NCI-H2196 (cell line): ENCODE results near the gene PNLDC1.
A peak's percentile ranks its signal among the peaks of the same experiment; 100 is the strongest.

Experiments used
- DNase-seq: peaks from one replicate; lab custom pipeline; 2025; ENCODE audit not compliant: unreplicated experiment; lab: John Stamatoyannopoulos, UW

Gene PNLDC1, protein sequence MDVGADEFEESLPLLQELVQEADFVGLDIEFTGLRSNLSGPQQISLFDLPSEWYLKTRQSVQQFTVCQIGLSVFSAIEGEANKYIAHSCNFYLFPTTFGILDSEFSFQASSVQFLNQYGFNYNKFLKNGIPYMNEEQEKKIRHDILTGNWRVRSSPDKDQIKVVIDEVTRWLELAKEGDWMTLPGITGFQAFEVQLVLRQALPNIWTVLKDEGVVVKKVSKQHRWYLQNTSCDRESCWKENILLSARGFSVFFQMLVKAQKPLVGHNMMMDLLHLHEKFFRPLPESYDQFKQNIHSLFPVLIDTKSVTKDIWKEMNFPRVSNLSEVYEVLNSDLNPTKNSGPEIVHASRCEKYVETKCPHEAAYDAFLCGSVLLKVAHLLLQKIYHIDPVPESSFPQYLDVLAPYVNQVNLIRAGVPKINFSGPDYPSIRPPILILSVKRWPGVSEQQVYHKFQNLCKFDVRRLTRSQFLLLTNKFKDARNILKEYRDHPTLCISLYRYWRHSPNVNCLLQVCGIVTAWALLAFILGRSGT

DNA sequence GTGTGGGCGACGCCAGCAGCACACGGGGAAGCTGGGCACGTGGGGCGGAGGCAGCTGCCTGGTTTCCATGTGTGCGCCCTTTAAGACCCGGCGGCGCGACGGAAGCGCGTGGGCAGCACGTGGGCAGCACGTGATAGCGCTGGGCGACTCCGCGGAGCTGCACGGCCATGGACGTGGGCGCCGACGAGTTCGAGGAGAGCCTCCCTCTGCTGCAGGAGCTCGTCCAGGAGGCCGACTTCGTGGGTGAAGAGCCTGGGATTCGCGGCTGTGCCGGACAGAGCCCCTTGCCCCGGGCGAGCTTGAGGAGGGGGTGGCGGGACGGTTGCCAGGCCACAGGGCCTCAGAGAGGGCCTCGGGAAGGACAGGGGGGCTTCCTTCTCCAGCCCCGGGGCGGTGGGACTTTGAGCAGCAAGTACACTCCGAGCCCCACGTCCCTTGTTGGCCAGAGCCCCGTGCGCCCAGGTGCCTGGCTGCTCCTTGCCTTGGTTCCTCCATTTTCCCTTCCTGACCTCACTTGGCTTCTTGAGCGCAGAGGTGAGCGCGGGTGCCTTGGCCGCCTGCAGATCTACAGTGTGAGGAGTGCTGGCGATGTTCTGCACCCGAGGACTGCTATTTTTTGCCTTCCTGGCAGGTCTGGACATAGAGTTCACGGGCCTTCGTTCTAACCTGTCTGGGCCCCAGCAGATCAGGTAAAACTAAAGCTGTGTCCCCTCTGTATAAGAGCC lies at the start of gene PNLDC1:
Gene PNLDC1, plus strand, starts transcription at position 136 of the 725 bp plus-strand sequence. Its CDS starts 32 bp downstream, at position 168.
- no peak for DNase-seq

GRCh38 chr6:159751448-159751847 lies 48.6 kb upstream of the PNLDC1 start:
- DNase-seq, result no peak

GRCh38 chr6:159753081-159753872 lies 46.8 kb upstream of the PNLDC1 start:
- DNase-seq, result no peak

DNA sequence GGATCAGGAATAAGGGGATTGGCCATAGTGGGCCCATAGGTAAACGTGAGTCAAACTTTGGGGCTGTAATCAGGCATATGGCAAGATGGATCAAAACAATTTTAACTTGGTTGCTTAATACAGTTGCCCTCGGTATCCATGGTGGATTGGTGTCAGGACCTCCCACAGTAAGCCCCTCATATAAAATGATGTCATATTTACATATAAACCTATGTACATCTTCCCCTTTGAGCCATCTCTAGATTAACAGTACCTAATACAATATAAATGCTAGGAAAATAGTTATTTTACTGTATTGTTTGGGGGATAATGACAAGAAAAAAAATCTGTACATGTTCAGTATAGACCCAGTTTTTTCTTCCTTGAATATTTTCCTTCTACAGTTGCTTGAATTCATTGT lies 45.7 kb upstream of the PNLDC1 start:
- no peak for DNase-seq

GRCh38 chr6:159754959-159755914 lies 44.8 kb upstream of the PNLDC1 start:
- DNase-seq, result no peak

- DNase-seq, result no peak
Observed at GRCh38 chr6:159756508-159756907, 43.6 kb upstream of the PNLDC1 start.

DNA sequence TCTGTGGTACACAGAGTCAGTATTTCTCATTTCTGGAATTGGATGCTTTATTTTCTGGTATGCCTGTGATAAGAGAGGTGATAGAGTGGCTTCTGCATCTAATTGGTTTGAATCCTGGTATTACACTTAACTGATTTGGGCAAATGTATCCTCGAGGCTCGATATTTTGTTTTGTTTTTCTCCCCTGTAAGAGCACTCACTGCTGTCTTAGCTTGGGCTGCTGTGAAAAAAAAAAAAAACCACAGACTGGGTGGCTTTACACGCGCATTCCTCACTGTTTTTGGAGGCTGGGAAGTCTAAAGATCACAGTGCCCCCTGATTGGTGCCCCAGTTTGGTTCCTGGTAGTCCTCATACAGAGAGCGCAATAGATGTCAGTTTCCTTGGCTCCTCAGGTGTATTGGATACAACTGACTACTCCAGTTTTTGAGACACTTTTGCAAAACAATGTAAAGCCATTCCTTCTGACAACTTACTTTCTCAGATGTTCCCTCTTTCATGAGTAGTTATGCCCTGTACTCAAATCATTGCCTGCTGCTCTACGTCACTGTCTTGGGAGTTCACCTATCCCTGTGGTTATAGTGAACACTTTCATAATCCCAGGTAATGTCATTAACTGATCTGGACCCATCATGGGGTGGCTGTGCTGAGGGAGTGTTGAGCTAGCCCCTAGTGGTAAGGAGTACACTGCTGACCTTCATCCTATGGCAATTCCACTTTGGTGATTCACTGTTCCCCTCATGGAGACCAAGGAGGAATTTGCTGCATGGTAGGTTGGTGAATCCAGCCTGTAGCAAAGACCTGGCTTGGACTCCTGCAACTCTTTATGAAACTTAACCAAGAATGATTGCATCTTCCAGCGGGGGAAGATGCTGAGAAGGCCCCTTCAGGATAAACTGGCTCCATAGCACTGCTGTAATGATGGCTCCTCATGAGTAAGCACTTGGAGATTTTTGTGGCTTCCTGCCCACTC lies 41.8 kb upstream of the PNLDC1 start:
- DNase-seq, result no peak

DNA sequence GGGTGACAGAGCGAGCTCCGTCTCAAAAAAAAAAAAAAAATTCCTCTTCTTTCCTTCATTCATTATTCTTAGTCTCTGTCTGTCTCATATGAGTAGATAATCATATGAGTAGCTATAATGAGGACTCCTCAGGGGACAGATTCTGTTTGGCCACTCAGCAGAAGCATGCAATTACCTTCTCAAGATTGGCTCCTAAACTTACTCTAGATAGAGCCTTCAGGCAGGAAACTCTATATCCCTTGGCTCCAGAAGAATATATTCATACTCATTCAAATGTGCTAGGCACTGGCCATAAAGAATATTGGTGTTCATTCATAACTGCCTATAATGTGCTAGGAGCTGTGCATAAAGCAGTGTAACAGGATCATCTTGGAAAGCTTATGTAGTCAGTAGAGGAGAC lies 40.4 kb upstream of the PNLDC1 start:
- no peak for DNase-seq

GRCh38 chr6:159760602-159761057 lies 39.4 kb upstream of the PNLDC1 start:
- no peak for DNase-seq

- no peak for DNase-seq
Observed at GRCh38 chr6:159761129-159761872, 38.8 kb upstream of the PNLDC1 start.

- peak; percentile 85 for DNase-seq
Observed at GRCh38 chr6:159761873-159762680, 38.0 kb upstream of the PNLDC1 start, which contains the start of gene ACAT2. TSS of gene ACAT2 (plus strand) at chr6:159762045. CDS start at chr6:159762088, 43 bp downstream.

- DNase-seq, result no peak
Observed at GRCh38 chr6:159762681-159763293, 37.3 kb upstream of the PNLDC1 start.

GRCh38 chr6:159766906-159767305 lies 33.2 kb upstream of the PNLDC1 start:
- DNase-seq, result no peak

GRCh38 chr6:159769470-159769869 lies 30.6 kb upstream of the PNLDC1 start:
- no peak for DNase-seq

- no peak for DNase-seq
Observed at GRCh38 chr6:159772196-159772595, 27.9 kb upstream of the PNLDC1 start.

DNA sequence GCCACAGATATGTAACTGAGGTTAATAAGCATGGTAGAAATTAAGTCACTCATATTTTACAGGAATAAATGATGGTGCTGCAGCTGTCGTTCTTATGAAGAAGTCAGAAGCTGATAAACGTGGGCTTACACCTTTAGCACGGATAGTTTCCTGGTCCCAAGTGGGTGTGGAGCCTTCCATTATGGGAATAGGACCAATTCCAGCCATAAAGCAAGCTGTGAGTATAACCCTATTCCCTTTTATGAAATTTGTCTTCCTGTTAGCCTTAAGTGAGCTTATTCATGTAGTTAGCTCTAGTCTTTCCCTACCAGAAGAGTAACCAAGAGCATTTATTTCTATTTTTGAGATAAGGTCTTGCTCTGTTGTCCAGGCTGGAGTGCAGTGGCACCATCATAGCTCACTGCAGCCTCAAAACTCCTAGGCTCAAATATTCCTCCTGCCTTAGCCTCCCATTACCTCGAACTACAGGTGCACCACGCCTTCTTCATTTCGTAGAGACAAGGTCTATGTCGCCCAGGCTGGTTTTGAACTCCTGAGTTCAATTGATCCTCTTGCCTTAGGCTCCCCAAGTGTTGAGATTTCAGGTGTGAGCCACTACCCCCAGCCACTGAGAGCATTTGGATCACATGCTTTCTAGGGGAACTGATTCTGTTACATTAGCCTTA lies 22.7 kb upstream of the PNLDC1 start:
- DNase-seq, result no peak
